ENCODE measurements around the gene ELAC2.

ELAC2 gene

GRCh38 chr17:13017655-13018459 lies at the start of gene ELAC2:
ELAC2 (minus strand) TSS chr17:13018027; CDS start chr17:13017947, 80 bp downstream.
- peak; percentile 98 for DNase-seq

GRCh38 chr17:13065032-13065431 lies 47.2 kb upstream of the ELAC2 start:
- DNase-seq: no peak

GRCh38 chr17:13055131-13055530 lies 37.3 kb upstream of the ELAC2 start:
- DNase-seq: no peak

GRCh38 chr17:13054666-13055065 lies 36.8 kb upstream of the ELAC2 start:
- DNase-seq: no peak

GRCh38 chr17:13051915-13052314 lies 34.1 kb upstream of the ELAC2 start:
- no peak for DNase-seq

GRCh38 chr17:13047011-13047606 lies 29.3 kb upstream of the ELAC2 start:
- DNase-seq: no peak

GRCh38 chr17:13046361-13046760 lies 28.5 kb upstream of the ELAC2 start:
- no peak for DNase-seq

GRCh38 chr17:13044572-13045065 lies 26.8 kb upstream of the ELAC2 start:
- no peak for DNase-seq

- DNase-seq: no peak
These were observed 21.3 kb upstream of the ELAC2 start for GRCh38 chr17:13038931-13039665.

GRCh38 chr17:13036751-13037150 lies 18.9 kb upstream of the ELAC2 start:
- DNase-seq: no peak

- no peak for DNase-seq
These were observed 17.6 kb upstream of the ELAC2 start for GRCh38 chr17:13035420-13035819.

GRCh38 chr17:13031718-13032350 lies 14.0 kb upstream of the ELAC2 start:
- DNase-seq: peak; percentile 60

- peak; percentile 60 for DNase-seq
These were observed 12.9 kb upstream of the ELAC2 start for GRCh38 chr17:13030459-13031300.

- DNase-seq: no peak
These were observed 12.2 kb upstream of the ELAC2 start for GRCh38 chr17:13030056-13030455.

- DNase-seq: no peak
These were observed 11.5 kb upstream of the ELAC2 start for GRCh38 chr17:13029340-13029739.

GRCh38 chr17:13027246-13027645 lies 9.4 kb upstream of the ELAC2 start:
- DNase-seq: no peak

GRCh38 chr17:13025687-13026086 lies 7.9 kb upstream of the ELAC2 start:
- no peak for DNase-seq

GRCh38 chr17:13025258-13025627 lies 7.4 kb upstream of the ELAC2 start:
- no peak for DNase-seq

- peak; percentile 67 for DNase-seq
These were observed 6.9 kb upstream of the ELAC2 start for GRCh38 chr17:13024526-13025257.

- no peak for DNase-seq
These were observed 6.2 kb upstream of the ELAC2 start for GRCh38 chr17:13024016-13024415.

GRCh38 chr17:13016881-13017654 lies 759 bp downstream of the ELAC2 start:
- DNase-seq: peak; percentile 9
